OCI-LY1 (cell line): ENCODE measurements around the gene CFAP251.

Experiments used
- H2AFZ ChIP-seq: fragments of 200-600 bp; sonication (generic), shearing (Covaris generic); 2 replicates; pipeline ENCODE4 v1.6.0; 2014; ENCODE audit warnings: antibody characterized with exemption, mild to moderate bottlenecking, low read length
- H3F3A ChIP-seq: fragments of 200-600 bp; sonication (generic), shearing (Covaris generic); 2 replicates; pipeline ENCODE4 v1.6.0; 2014; ENCODE audit warnings: mild to moderate bottlenecking, antibody characterized with exemption, low read length, moderate library complexity; ENCODE audit not compliant: insufficient read depth
- H3K27ac ChIP-seq: fragments of 200-600 bp; sonication (generic); 2 replicates; pipeline ENCODE4 v1.5.1; 2014; ENCODE audit warnings: low read length, mixed run types, mild to moderate bottlenecking, low read depth; ENCODE audit not compliant: poor library complexity, severe bottlenecking
- H3K27me3 ChIP-seq: fragments of 200-600 bp; sonication (generic); 2 replicates; pipeline ENCODE4 v1.6.0; 2014; ENCODE audit warnings: antibody characterized with exemption, mild to moderate bottlenecking, low read length, moderate library complexity; ENCODE audit not compliant: insufficient read depth
- H3K36me3 ChIP-seq: fragments of 200-600 bp; sonication (generic); 2 replicates; pipeline ENCODE4 v1.6.1; 2014; ENCODE audit warnings: mild to moderate bottlenecking, antibody characterized with exemption, low read length, moderate library complexity, mixed read lengths; ENCODE audit not compliant: insufficient read depth
- H3K4me1 ChIP-seq: fragments of 200-600 bp; sonication (generic); 2 replicates; pipeline ENCODE4 v1.5.1; 2014; ENCODE audit warnings: mild to moderate bottlenecking, low read length, moderate library complexity; ENCODE audit not compliant: insufficient read depth, severe bottlenecking
- H3K4me2 ChIP-seq: fragments of 200-600 bp; sonication (generic), shearing (Covaris generic); 2 replicates; pipeline ENCODE4 v1.6.1; 2014; ENCODE audit warnings: low read length
- H3K4me3 ChIP-seq: fragments of 200-600 bp; sonication (generic); 2 replicates; pipeline ENCODE4 v1.5.1; 2014; ENCODE audit warnings: low read length, low read depth, mild to moderate bottlenecking, mixed read lengths; ENCODE audit not compliant: poor library complexity, severe bottlenecking
- H3K79me2 ChIP-seq: fragments of 200-600 bp; shearing (Covaris generic); 2 replicates; pipeline ENCODE4 v1.6.1; 2016; ENCODE audit warnings: mixed run types, low read length, mixed read lengths; ENCODE audit not compliant: insufficient read depth
- H3K9ac ChIP-seq: fragments of 200-600 bp; sonication (generic), shearing (Covaris generic); 2 replicates; pipeline ENCODE4 v1.6.1; 2014; ENCODE audit warnings: mild to moderate bottlenecking, low read length, mixed read lengths
- H3K9me2 ChIP-seq: fragments of 200-600 bp; sonication (generic), shearing (Covaris generic); 2 replicates; pipeline ENCODE4 v1.6.1; 2014; ENCODE audit warnings: low read depth, mild to moderate bottlenecking, low read length, mixed read lengths
- H3K9me3 ChIP-seq: fragments of 200-600 bp; shearing (Covaris generic); 2 replicates; pipeline ENCODE4 v1.6.1; 2014; ENCODE audit warnings: low read length, mixed read lengths
- H4K20me1 ChIP-seq: fragments of 200-600 bp; sonication (generic), shearing (Covaris generic); 2 replicates; pipeline ENCODE4 v1.6.0; 2016; ENCODE audit warnings: mild to moderate bottlenecking, low read length; ENCODE audit not compliant: insufficient read depth
- CTCF ChIP-seq: fragments of 200-600 bp; sonication (generic), shearing (Covaris generic); IDR thresholded peaks from 2 replicates; pipeline ENCODE4 v1.5.1; 2017; ENCODE audit warnings: mild to moderate bottlenecking, antibody characterized with exemption, low read length, moderate library complexity, mixed read lengths
- EZH2 ChIP-seq: fragments of 200-600 bp; sonication (generic), shearing (Covaris generic); IDR thresholded peaks from 2 replicates; pipeline ENCODE4 v1.8.0; 2017; ENCODE audit warnings: borderline replicate concordance, mixed run types, mild to moderate bottlenecking, antibody characterized with exemption, low read length, moderate library complexity, mixed read lengths

The CFAP251 gene

DNA sequence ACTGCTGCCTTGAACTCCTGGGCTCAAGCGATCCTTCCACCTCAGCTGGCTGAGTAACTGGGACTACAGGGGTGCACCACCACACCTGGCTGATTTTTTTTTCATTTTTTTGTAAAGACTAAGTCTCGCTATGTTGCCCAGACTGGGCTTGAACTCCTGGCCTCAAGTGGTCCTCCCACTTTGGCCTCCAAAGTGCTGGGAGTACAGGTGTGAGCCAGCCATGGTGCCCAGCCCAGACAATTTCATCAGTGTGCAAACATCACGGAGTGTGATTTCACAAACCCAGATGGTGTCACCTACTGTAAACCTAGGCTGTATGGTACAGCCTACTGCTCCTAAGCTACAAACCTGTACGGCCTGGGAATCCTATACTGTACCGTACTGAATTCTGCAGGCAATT, 96.4 kb downstream of the CFAP251 start:
- H3K36me3 ChIP-seq: peaks cover 27% of the 10 kb centered on the region
- no peaks in the 10 kb centered on the region for H3K27me3 ChIP-seq
- H2AFZ ChIP-seq: no peak overlapping the region
- H3K4me2 ChIP-seq: peak overlapping the region; percentile 54
- peak overlapping the region; percentile 46; the same call in 1 of the 2 replicates for H3K9ac ChIP-seq
- peak overlapping the region; percentile 91 for H3K27ac ChIP-seq
- TF ChIP-seq EZH2: no peak
- TF ChIP-seq CTCF: no peak
- H3K9me2 ChIP-seq: no peaks in the 10 kb centered on the region
- H3K4me3 ChIP-seq: peak overlapping the region; percentile 10
- peaks cover 4% of the 10 kb centered on the region; the same call in 1 of the 2 replicates for H3F3A ChIP-seq
- no peaks in the 10 kb centered on the region for H4K20me1 ChIP-seq
- H3K4me1 ChIP-seq: peaks cover 44% of the 10 kb centered on the region
- peaks cover 12% of the 10 kb centered on the region for H3K9me3 ChIP-seq
- peaks cover 1% of the 10 kb centered on the region; the same call in 1 of the 2 replicates for H3K79me2 ChIP-seq

DNA sequence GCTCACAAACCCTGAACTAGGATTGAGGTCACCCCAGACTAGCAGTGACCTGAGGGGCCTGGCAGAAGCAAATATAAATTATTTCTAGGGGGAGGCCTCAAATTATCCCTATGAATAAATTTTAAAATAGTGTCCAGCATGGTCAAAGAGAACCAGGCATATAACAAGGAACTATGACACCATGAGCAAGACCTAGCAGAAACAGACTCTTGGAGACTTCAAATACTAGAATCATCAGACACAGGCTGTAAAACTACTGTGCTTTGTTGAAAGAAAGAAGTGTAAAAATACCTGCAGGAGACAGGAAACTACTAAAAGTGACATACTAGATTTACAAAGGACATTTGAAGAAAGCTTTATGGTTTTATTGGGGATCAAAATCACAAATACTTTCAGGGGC, 100.1 kb downstream of the CFAP251 start:
- no peaks in the 10 kb centered on the region for H3K9me2 ChIP-seq
- peaks cover 4% of the 10 kb centered on the region; the same call in 1 of the 2 replicates for H3F3A ChIP-seq
- no peak overlapping the region for H3K4me3 ChIP-seq
- H3K4me1 ChIP-seq: peaks cover 44% of the 10 kb centered on the region
- peak overlapping the region; percentile 44 for H3K27ac ChIP-seq
- H4K20me1 ChIP-seq: no peaks in the 10 kb centered on the region
- no peak overlapping the region for H2AFZ ChIP-seq
- H3K27me3 ChIP-seq: no peaks in the 10 kb centered on the region
- TF ChIP-seq EZH2: no peak
- TF ChIP-seq CTCF: no peak
- peaks cover 23% of the 10 kb centered on the region for H3K79me2 ChIP-seq
- peaks cover 7% of the 10 kb centered on the region for H3K9me3 ChIP-seq
- no peak overlapping the region; the same call in 1 of the 2 replicates for H3K4me2 ChIP-seq
- H3K36me3 ChIP-seq: peaks cover 25% of the 10 kb centered on the region
- no peak overlapping the region for H3K9ac ChIP-seq

GRCh38 chr12:122018937-122019336, 100.5 kb downstream of the CFAP251 start:
- H3F3A ChIP-seq: peaks cover 4% of the 10 kb centered on the region; the same call in 1 of the 2 replicates
- peak overlapping the region; percentile 44 for H3K27ac ChIP-seq
- no peaks in the 10 kb centered on the region for H3K27me3 ChIP-seq
- peaks cover 44% of the 10 kb centered on the region for H3K4me1 ChIP-seq
- H3K4me2 ChIP-seq: no peak overlapping the region; the same call in 1 of the 2 replicates
- no peaks in the 10 kb centered on the region for H4K20me1 ChIP-seq
- peaks cover 28% of the 10 kb centered on the region for H3K79me2 ChIP-seq
- peak overlapping the region; percentile 20 for H3K4me3 ChIP-seq
- H3K9me2 ChIP-seq: no peaks in the 10 kb centered on the region
- TF ChIP-seq EZH2 (no peak), CTCF (no peak)
- peaks cover 25% of the 10 kb centered on the region for H3K36me3 ChIP-seq
- no peak overlapping the region for H2AFZ ChIP-seq
- no peak overlapping the region for H3K9ac ChIP-seq
- peaks cover 7% of the 10 kb centered on the region for H3K9me3 ChIP-seq
